Stimulated activated CD4-positive, alpha-beta T cell treated with anti-CD3 and anti-CD28 coated beads, Interleukin-1b, Interleukin-23, amount 100 ng/mL, for 4 hours (primary cell): ENCODE measurements around the gene GRIA1.

ENCODE experiments used
- DNase-seq, 2 donors: peaks; one replicate each; pipeline ENCODE4 v3.0.0-alpha.2; 2020; ENCODE audit warnings: low read depth in 2 of 2

GRIA1 gene

DNA sequence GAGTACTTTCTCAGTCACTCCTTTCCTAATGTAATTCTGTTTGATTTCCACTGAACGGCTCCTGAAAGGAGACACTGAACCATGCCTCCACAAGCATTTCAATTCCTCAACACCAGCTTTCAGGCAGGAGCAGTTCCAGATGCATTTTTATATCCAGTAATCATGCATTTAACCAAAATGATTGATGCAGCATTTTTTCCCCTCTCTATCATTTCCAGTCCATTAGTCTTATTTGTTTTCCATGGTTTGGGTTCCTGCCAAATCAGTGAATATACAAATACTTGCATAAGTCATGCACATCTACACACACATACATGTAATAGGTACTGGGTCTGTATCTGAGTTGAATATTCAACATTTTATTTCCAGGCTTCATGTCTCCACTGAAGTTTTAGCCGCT lies 122.7 kb downstream of the GRIA1 start:
- no peak for DNase-seq

DNA sequence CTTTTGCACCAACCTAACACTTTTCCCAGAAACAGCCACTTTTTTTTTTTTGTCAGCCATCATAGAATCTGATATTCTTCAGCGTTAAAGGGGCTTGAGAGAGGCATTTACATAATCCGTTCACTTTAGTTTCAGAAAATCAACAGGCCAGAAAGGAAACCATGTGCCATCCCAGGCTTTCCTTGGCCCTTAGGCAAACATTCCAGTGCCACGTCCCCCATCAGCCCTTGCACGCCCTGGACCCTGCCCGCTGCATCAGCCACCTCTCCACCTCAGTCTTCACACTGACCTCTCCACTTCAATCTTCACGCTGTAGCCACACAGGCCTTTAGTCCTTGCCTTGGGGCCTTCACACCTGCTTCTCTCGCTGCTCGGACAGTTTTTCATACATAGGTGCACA lies 123.2 kb downstream of the GRIA1 start:
- no peak for DNase-seq

DNA sequence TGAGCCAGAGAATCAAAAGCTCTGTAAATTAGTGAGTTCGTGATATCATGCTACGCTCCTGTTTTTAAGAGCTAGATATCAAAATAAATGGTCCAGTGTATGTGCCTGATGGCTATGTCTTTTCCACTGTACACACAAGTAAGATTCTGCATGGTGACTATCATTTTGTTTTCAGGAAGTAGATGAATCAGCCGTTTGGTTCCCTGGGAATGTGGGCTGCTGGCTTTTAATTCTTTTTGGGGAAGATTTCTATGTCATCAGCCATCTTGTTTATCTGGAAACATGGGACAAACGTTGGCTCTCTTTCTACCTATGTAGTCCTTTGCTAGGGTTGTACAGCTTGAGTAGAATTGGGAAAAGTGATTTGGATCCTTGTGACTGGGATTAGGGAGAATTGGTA lies 126.7 kb downstream of the GRIA1 start:
- no peak for DNase-seq

DNA sequence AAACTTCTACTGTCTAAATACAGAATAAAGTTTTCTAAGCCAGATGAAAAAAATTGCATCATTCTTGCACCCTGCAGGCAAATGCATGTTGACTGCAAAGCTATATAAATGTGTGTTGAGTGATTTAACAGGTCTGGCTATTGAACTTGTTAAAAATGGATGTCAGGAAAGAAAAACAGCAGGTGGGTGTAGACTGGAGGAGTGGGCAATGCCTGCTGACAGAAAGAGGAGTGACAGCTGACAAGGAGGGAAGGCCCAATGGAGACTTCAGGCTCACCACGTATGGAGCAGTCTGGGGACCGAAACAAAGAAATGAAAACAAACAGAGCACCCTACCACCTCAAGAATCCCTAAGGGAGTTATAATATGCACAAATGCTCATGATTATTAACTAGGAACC lies 127.8 kb downstream of the GRIA1 start:
- DNase-seq = no peak

DNA sequence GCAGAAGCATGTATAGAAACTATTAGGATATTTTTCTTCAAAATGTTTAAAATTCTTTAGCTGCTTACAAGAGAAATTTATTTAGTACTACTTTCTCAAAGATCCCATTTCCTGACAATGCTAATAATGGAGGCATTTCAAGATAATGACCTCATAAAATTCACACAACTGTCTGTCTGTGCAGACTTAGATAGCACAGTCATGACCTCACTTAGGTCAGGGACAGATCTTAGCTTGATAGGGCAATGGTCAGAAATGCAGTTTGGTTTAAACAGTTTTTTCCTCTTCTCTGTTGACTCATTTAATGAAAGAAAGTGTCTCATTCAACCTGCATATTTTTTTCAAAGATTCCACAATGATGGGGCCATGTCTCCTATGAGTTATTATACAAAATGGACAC lies 128.4 kb downstream of the GRIA1 start:
- DNase-seq = no peak

DNA sequence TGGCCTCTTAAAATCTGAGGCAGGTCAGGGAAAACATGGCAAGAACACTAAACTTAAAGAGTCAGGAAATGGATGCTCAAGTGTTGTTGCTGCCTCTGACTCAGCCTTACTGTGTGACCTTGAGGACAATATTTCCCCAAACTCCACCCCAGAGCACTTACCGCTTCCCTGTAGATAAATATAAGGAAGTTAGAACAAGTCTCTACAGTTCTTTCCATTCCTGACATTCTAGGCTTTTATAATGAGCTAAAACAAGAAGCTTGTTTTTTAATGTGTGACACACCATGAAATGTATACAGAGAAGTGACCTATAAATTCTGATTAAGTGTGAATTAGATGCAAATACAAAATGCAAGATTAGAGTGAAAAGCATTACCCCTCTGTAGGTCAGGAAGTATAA lies 129.3 kb downstream of the GRIA1 start:
- no peak for DNase-seq

DNA sequence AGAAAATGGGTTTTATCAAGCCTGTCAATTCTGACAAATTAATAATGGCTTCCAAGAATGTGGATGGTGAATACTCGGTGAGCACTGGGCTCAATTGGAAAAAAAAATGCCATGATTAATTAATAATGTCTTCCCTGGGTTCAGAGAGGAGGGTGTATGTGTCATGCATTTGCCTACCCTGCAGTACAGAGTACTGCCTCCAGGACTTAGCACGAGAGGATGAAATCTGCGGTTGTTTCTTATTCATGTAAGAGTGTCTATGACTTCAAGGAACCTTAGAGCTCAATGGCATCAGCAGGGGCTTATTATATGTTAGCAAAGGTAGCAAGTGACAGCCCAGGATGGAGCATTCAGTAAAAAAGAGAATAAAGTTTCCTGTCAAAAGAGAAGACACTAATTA lies 132.7 kb downstream of the GRIA1 start:
- no peak for DNase-seq

DNA sequence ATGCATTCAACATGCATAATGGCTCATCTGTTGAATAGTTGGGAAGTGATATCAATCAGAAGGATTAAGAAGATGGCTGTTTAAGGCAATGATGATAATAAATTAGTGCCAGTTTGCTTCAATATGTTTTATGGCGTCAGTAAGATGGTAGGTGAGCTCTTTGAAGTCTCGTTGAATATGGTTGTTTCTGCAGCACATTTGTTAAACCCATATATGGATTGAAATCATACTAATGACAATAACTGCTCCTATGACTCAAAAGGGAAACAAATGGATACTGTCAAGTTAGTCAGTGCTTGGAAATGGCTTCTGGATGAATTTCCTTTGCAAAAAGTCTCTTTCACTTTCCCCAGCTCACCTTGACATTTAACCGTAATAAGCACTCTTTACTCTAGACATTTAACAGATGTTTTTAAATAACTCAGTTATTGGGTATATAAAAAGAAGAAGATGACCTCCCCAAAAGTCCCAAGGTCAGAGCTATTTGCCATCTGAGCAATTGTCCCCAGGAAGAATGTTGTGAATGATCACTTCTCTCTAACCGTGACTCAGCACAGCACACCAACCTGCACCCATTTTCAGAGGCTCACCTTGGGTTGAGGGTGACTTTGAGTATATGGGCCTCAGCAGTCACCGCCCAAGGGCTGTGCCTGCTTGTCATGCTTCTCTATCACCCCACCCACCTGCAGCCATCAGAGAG lies 133.4 kb downstream of the GRIA1 start:
- DNase-seq = no peak

DNA sequence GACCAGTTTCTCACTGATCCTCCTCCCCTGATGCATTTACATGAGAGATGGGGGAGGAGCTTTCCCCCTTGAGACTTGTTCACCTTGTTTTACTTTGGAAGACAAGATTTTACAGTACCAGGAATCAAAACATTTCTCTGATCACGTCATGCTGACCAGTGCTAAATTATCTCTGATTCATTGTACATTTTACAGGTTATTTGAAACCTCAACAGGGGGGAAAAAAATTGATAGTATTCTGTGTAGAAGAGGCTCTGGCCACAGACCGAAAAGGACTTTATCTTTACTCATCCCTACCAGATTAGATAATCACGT lies 133.9 kb downstream of the GRIA1 start:
- no peak for DNase-seq

DNA sequence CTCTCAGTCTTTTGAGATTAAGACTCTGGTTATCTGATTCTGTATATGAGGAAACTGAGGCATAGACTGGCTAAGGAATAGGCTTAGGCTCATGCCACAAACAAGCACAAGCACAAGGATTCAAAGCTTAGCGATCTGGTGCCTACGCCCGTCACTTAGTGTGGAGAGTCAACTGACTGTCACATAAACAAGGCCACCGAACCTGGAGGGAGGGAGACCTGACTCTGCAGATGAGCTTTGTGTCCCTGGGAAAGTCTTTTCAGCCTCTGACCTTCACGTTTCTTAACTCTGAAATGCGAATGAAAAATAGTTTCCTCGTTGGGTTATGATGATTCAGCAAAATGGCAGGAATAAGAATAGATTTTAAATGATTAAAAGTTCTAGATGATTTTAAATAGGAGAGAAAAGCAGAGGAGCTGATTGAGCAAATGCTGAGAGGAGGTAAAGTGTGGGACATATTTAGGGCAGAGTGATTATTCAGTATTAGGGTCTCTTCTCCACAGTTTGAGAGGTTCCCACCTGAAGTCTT lies 135.4 kb downstream of the GRIA1 start:
- no peak for DNase-seq

DNA sequence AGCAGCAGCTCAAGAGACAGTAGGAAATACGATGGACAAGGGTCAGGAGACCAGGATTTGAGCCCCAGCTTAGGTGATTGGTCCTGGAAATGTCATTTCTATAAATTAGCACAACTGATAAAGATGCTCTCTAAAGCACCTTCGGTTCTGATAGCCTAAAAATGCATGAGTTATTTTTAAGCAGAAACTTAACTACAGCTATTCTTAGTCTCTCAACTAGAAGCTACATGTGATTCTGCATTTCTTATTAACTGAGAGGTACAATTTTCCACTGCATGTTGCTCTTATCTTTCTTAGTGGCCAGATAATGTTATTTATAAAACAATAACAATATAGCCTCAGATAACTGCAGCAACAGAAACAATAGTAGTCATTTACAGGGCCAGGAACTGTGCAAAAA lies 136.4 kb downstream of the GRIA1 start:
- DNase-seq = no peak

DNA sequence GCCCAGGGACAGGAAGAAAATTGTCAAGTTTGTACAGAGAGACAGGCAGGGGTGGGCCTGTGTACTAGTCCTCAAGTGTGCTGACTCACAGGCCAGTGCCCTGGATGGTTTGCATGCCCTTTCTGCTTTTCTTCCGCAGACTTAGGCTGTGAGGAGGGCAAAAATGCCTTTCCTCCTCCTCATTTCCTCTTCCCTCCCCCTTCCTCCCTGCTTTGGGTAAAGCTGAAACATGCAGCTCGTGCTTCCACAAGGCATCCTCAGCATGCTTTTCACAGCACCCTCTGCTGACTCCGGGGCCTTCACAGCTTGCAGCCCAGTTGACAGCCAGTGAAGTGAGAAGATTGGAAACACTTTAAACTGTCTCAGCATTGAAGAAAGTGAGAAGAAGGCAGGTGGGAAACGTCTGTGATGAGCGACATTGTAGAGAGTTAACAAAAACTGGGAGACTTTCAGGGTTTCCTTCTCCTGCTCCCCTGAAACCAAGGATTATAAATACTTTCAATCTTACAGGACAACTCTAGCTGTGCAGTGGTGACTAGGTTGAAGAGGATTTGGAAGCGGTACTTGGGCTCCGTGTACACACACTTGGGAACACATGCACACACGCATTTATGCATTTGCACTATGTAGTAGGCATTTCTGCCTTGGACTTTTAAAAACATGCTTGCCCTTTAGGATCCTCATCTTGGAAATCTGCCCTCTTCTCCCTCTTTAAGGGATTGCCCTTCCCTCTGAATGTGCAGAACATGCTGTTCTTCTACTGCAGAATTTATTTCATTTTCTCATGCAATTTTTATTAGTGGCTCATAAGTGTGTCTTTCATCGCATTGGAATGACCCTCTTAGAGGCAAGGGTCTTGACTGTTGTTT lies 138.8 kb downstream of the GRIA1 start:
- no peak for DNase-seq

DNA sequence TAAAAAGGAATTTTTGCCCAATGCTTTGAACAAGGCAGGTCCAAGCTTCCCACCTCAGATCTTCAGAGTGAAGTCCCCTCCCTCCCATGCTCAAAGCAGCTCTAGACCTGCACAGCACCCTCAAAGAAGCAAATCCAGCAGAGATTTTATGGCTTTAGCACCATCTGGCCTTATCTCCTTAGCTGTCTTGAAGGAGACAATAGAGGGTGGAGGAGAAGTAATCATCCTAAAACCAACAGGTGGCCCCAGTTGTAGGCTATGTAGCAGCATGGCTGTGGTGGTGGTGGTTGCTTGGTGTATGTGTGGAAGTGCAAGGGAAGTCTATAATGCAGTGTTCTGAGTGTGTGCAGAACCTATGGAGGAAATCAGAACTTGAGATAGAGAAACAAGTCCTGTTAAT lies 140.1 kb downstream of the GRIA1 start:
- DNase-seq = no peak

DNA sequence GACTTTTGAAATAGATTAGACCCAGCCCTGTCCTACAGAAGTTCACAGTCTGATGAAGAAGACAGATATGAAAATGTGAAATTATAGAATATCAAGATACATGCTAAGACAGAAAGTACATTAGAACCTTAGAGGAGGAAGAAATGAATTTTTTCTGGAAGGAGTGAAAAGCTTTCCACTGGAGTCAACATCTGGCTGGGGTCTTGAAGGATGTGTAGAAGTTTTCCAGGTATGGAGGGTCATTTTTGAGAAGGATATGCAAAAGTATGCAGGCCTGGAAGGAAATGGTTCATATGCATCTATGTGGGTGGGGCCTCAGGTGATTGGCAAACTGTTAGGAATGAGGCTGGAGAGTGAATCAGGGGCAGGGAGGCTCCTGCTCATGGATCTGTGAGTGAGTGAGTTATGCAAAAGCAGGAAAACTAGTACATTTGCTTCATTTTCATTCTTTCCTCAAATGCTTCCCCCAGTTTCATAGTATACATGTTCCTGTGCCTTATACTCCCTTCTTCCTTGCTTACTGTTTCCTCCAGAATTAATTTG lies 142.3 kb downstream of the GRIA1 start:
- no peak for DNase-seq

DNA sequence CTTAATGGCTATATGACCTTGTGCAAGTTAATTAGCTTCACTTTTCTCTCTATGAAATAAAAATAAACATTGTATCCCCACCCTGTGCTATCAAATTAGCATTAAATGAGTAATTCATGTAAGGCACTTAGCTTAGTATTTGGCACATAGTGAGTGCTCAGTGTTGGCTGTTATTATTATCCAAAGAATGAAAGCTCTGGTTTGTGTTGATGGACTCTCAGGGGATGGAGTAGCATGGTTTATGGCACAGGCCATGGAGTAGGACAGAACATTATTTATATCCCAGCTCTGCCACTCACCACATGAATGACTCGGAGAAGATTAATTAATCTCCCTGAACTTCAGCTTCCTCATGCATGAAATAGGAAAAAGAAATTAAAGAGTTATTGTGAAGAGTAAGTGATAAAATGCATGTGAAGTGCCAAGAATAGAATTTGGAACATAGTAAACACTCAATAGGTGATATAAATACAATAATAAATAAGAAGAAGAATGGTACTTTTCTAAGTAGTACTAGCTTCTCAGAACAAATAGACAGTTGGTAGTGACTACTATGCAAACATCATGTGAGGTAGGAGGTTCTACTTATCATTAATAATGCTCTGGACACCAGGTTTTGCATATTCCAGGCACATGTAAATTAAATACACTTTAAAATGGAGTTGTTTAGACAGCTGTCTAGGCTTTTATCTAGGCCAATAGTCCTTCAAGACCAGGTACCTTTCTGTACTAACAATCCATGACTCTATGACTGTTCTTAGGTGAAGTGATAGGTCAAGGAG lies 146.4 kb downstream of the GRIA1 start:
- DNase-seq = no peak

DNA sequence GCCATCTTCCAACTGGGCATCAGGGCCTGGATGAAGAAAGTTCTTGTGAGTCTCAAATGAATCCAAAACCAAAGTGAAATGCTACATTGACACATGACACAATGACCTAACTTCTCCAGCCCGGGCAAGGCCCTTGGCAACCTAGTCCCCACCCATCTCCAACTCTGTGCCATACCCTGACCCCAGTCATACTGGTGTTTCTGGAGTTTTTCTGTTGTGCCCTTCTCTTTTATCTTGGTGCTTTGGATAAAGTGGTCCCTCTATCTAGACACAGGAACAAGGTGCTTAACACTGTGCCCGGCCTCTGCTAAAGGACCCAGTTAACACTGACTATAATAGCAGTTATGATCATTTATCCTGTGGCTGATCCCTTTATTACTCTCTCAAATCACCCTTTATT lies 149.8 kb downstream of the GRIA1 start:
- DNase-seq = no peak

DNA sequence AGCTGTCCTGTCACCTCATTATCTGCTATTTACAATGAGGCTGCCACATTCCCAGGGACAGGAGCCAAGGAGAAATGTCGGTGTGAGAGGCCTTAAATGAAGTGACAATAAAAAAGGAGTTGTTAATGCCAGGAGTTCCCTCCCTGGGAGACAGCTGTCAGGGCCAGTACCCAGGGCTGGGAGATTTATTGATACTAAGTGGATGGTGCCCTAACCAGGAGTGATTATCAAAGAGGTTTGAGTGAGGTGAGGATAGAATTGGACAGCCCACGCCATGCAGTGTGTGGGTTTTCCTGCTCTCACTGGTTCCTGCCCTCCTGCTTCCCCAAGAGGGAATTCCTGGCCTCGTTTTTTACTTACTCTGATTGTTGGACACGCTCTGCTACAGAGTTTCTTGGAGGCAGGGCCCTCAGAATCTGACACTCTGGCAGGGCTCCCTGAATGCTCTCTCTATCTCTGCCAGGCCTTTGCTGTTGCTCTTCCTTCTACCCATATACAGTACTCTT lies 150.8 kb downstream of the GRIA1 start:
- DNase-seq = no peak

DNA sequence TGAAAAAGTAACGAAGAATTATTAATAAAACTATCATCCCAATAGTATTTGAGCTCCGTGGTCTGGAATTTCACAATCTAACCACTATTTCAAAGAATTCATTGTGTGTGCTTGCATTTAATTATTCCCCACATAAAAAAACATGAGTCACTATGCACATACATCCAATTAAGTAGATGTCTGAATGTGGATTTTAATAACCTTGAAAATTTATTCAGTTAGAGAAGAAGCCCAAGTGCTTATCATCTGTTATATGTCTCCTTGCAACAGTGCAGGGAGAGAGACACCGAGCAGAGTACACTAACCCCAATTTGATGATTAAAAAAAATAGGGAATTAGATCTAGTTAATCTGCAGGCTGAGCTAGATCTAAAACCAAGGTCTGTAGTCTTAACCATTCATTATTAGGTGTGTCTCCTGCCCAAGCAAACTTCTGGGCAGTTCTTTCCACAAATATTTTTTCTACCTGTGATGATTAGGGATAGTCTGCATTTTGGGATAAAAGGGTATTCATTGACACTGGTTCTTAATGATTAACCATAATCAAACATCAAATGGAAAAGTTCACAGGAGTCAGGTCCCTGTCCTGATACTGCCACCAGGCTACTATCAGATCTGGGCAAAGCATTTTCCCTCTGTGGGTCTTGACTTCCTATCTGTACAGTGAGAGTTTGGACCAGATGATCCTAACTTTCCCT lies 164.2 kb downstream of the GRIA1 start:
- DNase-seq = no peak

DNA sequence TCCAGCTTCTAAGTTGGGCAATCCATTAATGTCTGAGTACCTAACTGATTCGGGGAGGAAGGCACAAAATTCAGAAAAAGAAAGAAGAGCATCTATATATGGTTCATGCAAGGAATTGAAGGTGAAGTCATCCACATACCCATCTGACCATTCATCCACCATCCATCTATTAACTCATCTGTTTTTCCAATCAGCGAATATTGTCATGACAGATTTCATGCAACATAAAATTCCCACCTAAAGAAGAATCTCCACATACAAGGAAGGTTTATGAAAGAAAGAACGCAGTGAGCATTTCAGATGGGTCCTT lies 164.7 kb downstream of the GRIA1 start:
- DNase-seq = no peak

DNA sequence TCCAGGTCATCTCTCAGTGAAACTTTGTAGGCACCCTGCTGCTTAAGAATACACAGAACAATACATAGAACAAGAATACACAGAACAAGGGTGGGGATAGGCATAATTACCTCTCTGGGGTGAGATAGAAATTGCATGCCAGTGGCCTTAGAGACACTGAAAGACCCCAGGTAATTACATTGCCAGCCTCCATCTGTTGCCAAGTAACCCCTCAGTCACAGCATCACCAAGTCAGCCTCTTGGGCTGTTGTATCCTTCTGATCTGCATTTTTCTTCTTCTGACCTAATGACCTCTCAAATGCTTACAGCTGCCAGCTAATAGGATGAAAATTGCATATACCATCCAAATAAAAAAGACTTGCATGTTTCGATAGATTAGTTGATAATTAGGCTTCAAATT lies 167.7 kb downstream of the GRIA1 start:
- DNase-seq = no peak

DNA sequence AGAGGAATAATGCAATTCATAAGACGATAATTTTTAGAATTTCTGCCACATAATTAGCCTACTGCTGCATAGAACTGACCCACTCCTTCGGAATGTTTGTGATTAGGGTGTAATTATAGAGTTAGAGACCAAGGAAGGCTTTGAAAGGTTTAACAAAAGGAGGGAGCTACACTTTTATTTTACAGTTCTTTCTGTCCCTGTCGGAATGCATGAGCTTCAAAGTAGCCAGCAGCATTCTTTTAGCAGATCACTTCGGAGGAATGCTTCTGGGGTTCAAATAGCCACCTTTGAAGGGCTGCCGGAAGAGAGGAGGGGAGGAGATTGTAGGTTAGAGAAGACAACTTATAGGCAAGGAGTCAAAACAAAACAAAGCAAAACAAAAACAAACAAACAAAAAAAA lies 168.1 kb downstream of the GRIA1 start:
- no peak for DNase-seq
